ENCODE measurements around the gene CDH4.

The CDH4 gene

GRCh38 chr20:61313396-61313795 is 61.3 kb downstream of the CDH4 start:
- peaks cover 11% of the 10 kb centered on the region for H3K27me3 Mint-ChIP-seq
- no peak for ATAC-seq (replicated peaks; ENCODE audit: extremely low read depth, poor library complexity, severe bottlenecking)
- no peaks in the 10 kb centered on the region for H3K4me1 Mint-ChIP-seq

GRCh38 chr20:61314326-61315010 is 62.4 kb downstream of the CDH4 start:
- Mint-ChIP-seq H3K36me3 (ENCODE audit: insufficient read depth) (peaks cover 1% of the 10 kb centered on the region), H3K27me3 (peaks cover 11% of the 10 kb centered on the region), H3K9me3 (no peaks in the 10 kb centered on the region), H3K4me3 (no peak overlapping the region), H3K4me1 (no peaks in the 10 kb centered on the region), H3K27ac (ENCODE audit: low read depth) (no peak overlapping the region)
- DNase-seq (ENCODE audit: low spot score in 2 of 2): no peak
- no peak for ATAC-seq (replicated peaks; ENCODE audit: extremely low read depth, poor library complexity, severe bottlenecking)

More at GRCh38 chr20:61313396-61313795, 61.3 kb downstream of the CDH4 start:
- Mint-ChIP-seq H3K36me3 (ENCODE audit: insufficient read depth) (peaks cover 1% of the 10 kb centered on the region), H3K9me3 (no peaks in the 10 kb centered on the region), H3K27ac (ENCODE audit: low read depth) (no peak overlapping the region), H3K4me3 (no peak overlapping the region)
- no peak for DNase-seq (ENCODE audit: low spot score in 2 of 2)

GRCh38 chr20:61315319-61315718 is 63.3 kb downstream of the CDH4 start:
- H3K9me3 Mint-ChIP-seq: no peaks in the 10 kb centered on the region
- H3K27me3 Mint-ChIP-seq: peaks cover 11% of the 10 kb centered on the region
- ATAC-seq (replicated peaks; ENCODE audit: extremely low read depth, poor library complexity, severe bottlenecking) (no peak), DNase-seq (ENCODE audit: low spot score in 2 of 2) (no peak)
- no peaks in the 10 kb centered on the region for H3K4me1 Mint-ChIP-seq
- H3K27ac Mint-ChIP-seq (ENCODE audit: low read depth): no peak overlapping the region
- no peak overlapping the region for H3K4me3 Mint-ChIP-seq
- peaks cover 1% of the 10 kb centered on the region for H3K36me3 Mint-ChIP-seq (ENCODE audit: insufficient read depth)

- Mint-ChIP-seq H3K9me3 (no peaks in the 10 kb centered on the region), H3K27me3 (peaks cover 11% of the 10 kb centered on the region), H3K4me3 (no peak overlapping the region), H3K36me3 (ENCODE audit: insufficient read depth) (peaks cover 1% of the 10 kb centered on the region), H3K27ac (ENCODE audit: low read depth) (no peak overlapping the region), H3K4me1 (no peaks in the 10 kb centered on the region)
- no peak for DNase-seq (ENCODE audit: low spot score in 2 of 2)
- ATAC-seq (replicated peaks; ENCODE audit: extremely low read depth, poor library complexity, severe bottlenecking): no peak
Observed at GRCh38 chr20:61316346-61316745, 64.3 kb downstream of the CDH4 start.

GRCh38 chr20:61317966-61318530 is 66.0 kb downstream of the CDH4 start:
- H3K36me3 Mint-ChIP-seq (ENCODE audit: insufficient read depth): peaks cover 1% of the 10 kb centered on the region
- DNase-seq (ENCODE audit: low spot score in 2 of 2) (no peak), ATAC-seq (replicated peaks; ENCODE audit: extremely low read depth, poor library complexity, severe bottlenecking) (no peak)
- H3K4me1 Mint-ChIP-seq: no peaks in the 10 kb centered on the region
- peaks cover 11% of the 10 kb centered on the region for H3K27me3 Mint-ChIP-seq
- no peak overlapping the region for H3K4me3 Mint-ChIP-seq
- H3K27ac Mint-ChIP-seq (ENCODE audit: low read depth): no peak overlapping the region
- no peaks in the 10 kb centered on the region for H3K9me3 Mint-ChIP-seq

- no peaks in the 10 kb centered on the region for H3K9me3 Mint-ChIP-seq
- H3K36me3 Mint-ChIP-seq (ENCODE audit: insufficient read depth): no peaks in the 10 kb centered on the region
- H3K4me1 Mint-ChIP-seq: no peaks in the 10 kb centered on the region
- DNase-seq (ENCODE audit: low spot score in 2 of 2): no peak
- no peaks in the 10 kb centered on the region for H3K27me3 Mint-ChIP-seq
- H3K4me3 Mint-ChIP-seq: no peak overlapping the region
- no peak for ATAC-seq (replicated peaks; ENCODE audit: extremely low read depth, poor library complexity, severe bottlenecking)
- H3K27ac Mint-ChIP-seq (ENCODE audit: low read depth): no peak overlapping the region
Observed at GRCh38 chr20:61320691-61321425, 68.8 kb downstream of the CDH4 start.

GRCh38 chr20:61321481-61321880 is 69.4 kb downstream of the CDH4 start:
- H3K36me3 Mint-ChIP-seq (ENCODE audit: insufficient read depth): no peaks in the 10 kb centered on the region
- no peaks in the 10 kb centered on the region for H3K27me3 Mint-ChIP-seq
- no peaks in the 10 kb centered on the region for H3K4me1 Mint-ChIP-seq
- ATAC-seq (replicated peaks; ENCODE audit: extremely low read depth, poor library complexity, severe bottlenecking) (no peak), DNase-seq (ENCODE audit: low spot score in 2 of 2) (no peak)
- H3K9me3 Mint-ChIP-seq: no peaks in the 10 kb centered on the region
- no peak overlapping the region for H3K27ac Mint-ChIP-seq (ENCODE audit: low read depth)
- H3K4me3 Mint-ChIP-seq: no peak overlapping the region

GRCh38 chr20:61322151-61322865 is 70.2 kb downstream of the CDH4 start:
- Mint-ChIP-seq H3K4me1 (no peaks in the 10 kb centered on the region), H3K27me3 (no peaks in the 10 kb centered on the region), H3K4me3 (no peak overlapping the region), H3K9me3 (no peaks in the 10 kb centered on the region), H3K27ac (ENCODE audit: low read depth) (no peak overlapping the region), H3K36me3 (ENCODE audit: insufficient read depth) (no peaks in the 10 kb centered on the region)
- no peak for DNase-seq (ENCODE audit: low spot score in 2 of 2)
- no peak for ATAC-seq (replicated peaks; ENCODE audit: extremely low read depth, poor library complexity, severe bottlenecking)

GRCh38 chr20:61324906-61325305 is 72.8 kb downstream of the CDH4 start:
- DNase-seq (ENCODE audit: low spot score in 2 of 2) (no peak), ATAC-seq (replicated peaks; ENCODE audit: extremely low read depth, poor library complexity, severe bottlenecking) (no peak)
- Mint-ChIP-seq H3K4me3 (no peak overlapping the region), H3K27me3 (no peaks in the 10 kb centered on the region), H3K27ac (ENCODE audit: low read depth) (no peak overlapping the region), H3K4me1 (no peaks in the 10 kb centered on the region), H3K9me3 (no peaks in the 10 kb centered on the region), H3K36me3 (ENCODE audit: insufficient read depth) (peaks cover 2% of the 10 kb centered on the region)

GRCh38 chr20:61325718-61326117 is 73.7 kb downstream of the CDH4 start:
- ATAC-seq (replicated peaks; ENCODE audit: extremely low read depth, poor library complexity, severe bottlenecking): no peak
- H3K27ac Mint-ChIP-seq (ENCODE audit: low read depth): no peak overlapping the region
- H3K27me3 Mint-ChIP-seq: no peaks in the 10 kb centered on the region

GRCh38 chr20:61328911-61329558 is 77.0 kb downstream of the CDH4 start:
- ATAC-seq (replicated peaks; ENCODE audit: extremely low read depth, poor library complexity, severe bottlenecking): no peak
- Mint-ChIP-seq H3K4me1 (no peaks in the 10 kb centered on the region), H3K36me3 (ENCODE audit: insufficient read depth) (peaks cover 2% of the 10 kb centered on the region), H3K4me3 (no peak overlapping the region), H3K27me3 (no peaks in the 10 kb centered on the region), H3K9me3 (no peaks in the 10 kb centered on the region), H3K27ac (ENCODE audit: low read depth) (no peak overlapping the region)
- DNase-seq (ENCODE audit: low spot score in 2 of 2): no peak

More at GRCh38 chr20:61325718-61326117, 73.7 kb downstream of the CDH4 start:
- H3K4me3 Mint-ChIP-seq: no peak overlapping the region
- no peaks in the 10 kb centered on the region for H3K9me3 Mint-ChIP-seq
- H3K36me3 Mint-ChIP-seq (ENCODE audit: insufficient read depth): peaks cover 2% of the 10 kb centered on the region
- DNase-seq (ENCODE audit: low spot score in 2 of 2): no peak
- no peaks in the 10 kb centered on the region for H3K4me1 Mint-ChIP-seq

GRCh38 chr20:61330441-61330840 is 78.4 kb downstream of the CDH4 start:
- Mint-ChIP-seq H3K4me1 (no peaks in the 10 kb centered on the region), H3K4me3 (no peak overlapping the region)

More at GRCh38 chr20:61330441-61330840, 78.4 kb downstream of the CDH4 start:
- no peak overlapping the region for H3K27ac Mint-ChIP-seq (ENCODE audit: low read depth)
- no peaks in the 10 kb centered on the region for H3K9me3 Mint-ChIP-seq
- DNase-seq (ENCODE audit: low spot score in 2 of 2) (no peak), ATAC-seq (replicated peaks; ENCODE audit: extremely low read depth, poor library complexity, severe bottlenecking) (no peak)
- peaks cover 2% of the 10 kb centered on the region for H3K36me3 Mint-ChIP-seq (ENCODE audit: insufficient read depth)
- H3K27me3 Mint-ChIP-seq: no peaks in the 10 kb centered on the region

Measured in central memory CD8-positive, alpha-beta T cell (primary cell).